ENCODE results near the gene GNG13.
A peak's percentile ranks its signal among the peaks of the same experiment; 100 is the strongest.
"Not testable (repeated sequence)": the region's sequence is repeated elsewhere in the genome, so short reads cannot be mapped to it uniquely, and the experiment has no call there.

The GNG13 gene

DNA sequence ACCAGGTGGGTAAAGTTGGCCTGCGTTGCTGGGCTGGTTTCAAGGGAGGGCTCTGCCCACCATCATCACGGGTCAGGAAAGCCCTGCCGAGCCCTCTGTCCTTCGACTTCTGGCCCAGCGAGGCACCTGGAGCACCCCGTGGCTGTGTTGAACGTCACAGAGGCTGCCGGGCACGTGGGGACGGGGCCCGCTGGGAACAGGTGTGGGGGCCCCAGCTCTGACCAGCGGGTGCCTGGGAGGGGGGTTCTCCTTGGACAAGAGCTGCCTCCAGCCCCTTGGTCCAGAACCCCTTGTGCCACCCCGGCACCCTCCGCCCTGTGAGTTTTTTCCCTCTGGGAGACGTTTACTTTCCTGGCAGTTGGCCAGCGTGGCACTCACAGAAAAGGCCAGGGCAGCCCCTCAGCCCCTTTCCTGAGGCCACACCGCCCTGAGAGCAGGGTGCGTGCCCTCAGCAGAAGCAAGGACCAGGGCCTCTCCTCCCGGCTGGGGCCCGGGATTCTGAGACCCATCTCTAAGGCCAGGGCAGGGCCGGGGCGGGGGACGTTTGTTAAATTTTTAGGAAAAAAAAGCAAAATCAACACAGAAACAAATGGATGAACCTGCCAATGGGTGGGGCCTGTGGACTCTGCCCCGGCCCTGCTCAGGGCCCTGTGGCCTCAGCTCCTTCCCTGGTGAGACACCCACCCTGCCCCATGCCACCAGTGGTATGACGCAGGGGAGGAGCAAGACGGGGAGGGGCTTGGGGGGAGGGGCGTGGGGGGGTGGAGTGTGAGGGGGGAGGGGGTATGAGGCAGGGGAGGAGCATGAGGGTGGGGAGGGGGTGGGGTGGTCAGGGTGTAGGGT is 31.3 kb upstream of the GNG13 start:
- DNase-seq: no peak

DNA sequence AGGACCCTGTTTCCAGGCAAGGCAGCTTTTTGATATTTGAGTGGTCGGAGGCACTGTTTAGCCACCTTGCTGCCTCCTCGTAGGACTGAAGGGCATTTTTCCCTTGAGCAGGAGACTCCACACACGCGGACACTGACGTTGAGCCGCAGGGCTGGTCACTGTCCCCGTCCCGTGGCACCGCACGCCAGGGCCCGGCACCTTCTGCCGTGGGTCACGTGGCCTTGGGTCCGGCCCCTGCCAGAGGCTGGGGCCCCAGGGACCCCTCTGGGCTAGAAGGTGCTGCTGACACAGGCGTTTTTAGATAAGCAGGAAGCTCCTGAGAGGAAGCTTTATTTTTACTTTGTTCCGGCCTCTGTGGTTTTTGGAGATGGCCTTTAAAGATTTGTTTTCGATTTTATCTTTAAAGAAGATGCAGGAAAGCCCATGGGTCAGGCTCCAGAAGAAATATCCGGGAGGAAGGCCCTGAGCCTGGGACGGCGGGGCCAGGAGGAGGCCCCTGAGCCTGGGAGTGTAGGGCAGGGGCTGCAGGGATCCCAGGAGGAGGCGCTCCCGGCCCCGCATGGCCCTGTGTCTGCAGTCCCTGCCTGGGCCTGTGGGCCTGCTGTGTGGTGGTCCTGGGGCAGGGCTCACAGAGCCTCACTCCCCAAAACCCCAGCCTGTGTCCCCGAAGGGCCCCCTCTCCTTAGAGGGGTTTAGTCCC is 30.5 kb upstream of the GNG13 start:
- no peak for DNase-seq

- no peak for DNase-seq
Observed at GRCh38 chr16:830107-830870, 29.8 kb upstream of the GNG13 start.

- DNase-seq: no peak
Observed at GRCh38 chr16:828891-829290, 28.4 kb upstream of the GNG13 start.

GRCh38 chr16:827513-827912 is 27.0 kb upstream of the GNG13 start:
- no peak for DNase-seq

- peak; percentile 21 for DNase-seq
Observed at GRCh38 chr16:825341-826061, 25.0 kb upstream of the GNG13 start.

GRCh38 chr16:824601-825000 is 24.1 kb upstream of the GNG13 start:
- no peak for DNase-seq

DNA sequence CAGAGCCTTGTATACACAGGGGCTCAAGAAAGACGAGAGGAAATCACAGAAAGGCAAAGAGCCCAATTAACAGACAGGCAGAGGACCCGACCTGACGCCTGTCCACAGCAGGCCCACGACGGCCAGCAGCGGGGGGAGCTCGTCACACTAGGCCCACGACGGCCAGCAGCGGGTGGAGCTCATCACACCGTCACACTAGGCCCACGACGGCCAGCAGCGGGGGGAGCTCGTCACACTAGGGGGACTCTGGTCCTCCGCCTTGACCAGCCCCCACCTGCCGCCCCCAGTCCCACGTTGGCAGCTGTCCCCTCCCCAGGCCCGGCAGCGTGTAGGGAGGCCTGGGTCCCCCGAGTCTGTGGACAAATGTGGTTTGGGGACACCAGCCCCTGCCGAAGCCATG is 23.7 kb upstream of the GNG13 start:
- DNase-seq: no peak

- no peak for DNase-seq
Observed at GRCh38 chr16:822909-823297, 22.4 kb upstream of the GNG13 start.

- DNase-seq: no peak
Observed at GRCh38 chr16:822174-822908, 21.8 kb upstream of the GNG13 start.

GRCh38 chr16:821751-822150 is 21.2 kb upstream of the GNG13 start:
- DNase-seq: no peak

DNA sequence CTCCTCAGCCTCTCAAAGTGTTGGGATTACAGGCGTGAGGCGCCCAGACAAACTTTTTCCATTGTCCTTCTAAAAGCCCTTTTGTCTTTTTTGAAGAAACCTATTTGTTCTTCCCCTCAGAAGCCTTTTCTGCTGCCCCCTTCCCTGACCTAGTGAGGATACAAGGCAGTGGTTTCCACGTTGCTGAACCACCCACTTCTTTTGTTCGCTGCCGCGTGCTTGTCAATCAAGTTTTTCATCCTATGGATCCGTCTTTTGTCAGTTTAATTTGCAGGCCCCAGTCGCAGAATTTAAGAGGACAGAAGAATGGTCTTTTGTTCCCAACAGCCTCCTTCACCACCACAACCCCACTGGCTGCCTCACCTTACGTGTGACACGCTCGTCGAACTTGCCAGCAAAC is 20.2 kb upstream of the GNG13 start:
- DNase-seq: no peak

DNA sequence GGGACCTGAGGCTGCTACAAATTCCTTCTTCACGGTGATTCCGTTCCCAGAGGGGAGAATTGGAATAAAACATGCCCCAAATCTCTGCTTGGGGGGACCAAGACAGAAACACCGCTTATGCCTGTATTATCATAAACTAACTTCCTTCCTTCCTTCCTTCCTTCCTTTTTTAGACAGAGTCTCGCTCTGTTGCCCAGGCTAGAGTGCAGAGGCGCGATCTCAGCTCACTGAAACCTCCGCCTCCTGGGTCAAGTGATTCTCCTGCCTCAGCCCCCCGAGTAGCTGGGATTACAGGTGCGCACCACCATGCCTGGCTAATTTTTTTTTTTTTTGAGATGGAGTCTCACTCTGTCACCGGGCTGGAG is 19.5 kb upstream of the GNG13 start:
- not testable (repeated sequence) for DNase-seq

DNA sequence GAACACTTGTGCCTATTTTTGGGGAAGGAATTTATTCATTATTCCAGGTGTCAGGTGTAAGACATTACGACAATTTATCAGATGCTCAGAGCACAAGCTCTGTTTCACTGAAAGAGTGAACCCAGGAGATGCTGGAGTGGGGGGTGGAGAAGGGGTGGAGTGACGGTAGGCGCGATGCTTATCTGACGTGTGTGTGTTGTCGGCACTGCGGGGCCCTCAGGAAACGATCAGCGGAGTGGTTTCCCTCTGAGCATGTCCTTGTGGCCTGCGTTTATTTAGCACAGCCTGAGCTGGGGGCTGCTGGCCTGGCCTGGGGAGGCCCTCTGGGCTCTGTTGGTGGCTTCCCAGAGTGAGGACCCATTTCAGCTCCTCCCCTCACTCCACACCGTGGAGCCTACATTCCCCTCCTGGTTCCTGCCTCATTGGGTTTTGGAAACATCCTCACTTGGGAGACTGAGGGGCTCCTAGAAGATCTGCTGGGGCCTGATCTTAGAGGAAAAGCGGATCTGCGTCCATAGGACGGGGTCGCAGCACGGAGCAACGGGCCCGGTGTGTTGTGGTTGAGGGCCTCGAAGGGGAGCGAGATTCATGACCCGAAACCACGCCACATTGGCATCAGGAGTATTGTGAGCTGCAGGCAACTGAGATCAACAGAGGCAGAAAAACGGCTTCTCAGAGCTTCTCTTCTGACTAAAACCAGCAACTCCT is 19.0 kb upstream of the GNG13 start:
- DNase-seq: no peak

DNA sequence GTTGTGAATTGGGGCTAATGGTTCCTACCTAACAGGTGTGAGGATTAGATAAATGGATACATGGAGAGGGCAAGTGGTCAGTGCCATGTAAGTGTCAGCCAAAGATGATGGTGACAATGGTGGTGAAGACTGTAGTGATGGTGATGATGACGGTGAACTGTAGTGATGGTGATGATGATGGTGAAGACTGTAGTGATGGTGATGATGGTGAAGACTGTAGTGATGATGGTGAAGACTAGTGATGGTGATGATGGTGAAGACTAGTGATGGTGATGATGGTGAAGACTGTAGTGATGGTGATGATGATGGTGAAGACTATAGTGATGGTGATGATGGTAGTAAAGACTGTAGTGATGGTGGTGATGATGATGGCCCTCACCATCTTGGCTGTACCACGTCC is 18.1 kb upstream of the GNG13 start:
- no peak for DNase-seq

DNA sequence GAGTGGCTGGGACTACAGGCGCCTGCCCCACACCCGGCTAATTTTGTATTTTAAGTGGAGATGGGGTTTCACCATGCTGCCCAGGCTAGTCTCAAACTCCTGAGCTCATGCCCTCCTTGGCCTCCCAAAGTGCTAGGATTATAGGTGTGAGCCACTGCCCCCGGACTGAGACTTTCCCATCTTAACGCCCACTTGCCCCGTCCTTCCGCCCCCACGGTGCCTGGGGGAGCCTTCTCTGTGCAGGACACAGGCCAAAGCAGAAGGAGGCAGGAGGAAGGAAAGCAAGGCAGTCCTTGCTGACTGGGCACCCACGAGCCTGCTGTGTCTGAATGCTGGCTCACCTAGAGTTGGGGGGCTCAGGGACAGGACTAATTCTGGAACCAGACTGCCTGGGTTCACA is 17.6 kb upstream of the GNG13 start:
- DNase-seq: no peak

GRCh38 chr16:817001-817906 is 16.7 kb upstream of the GNG13 start:
- no peak for DNase-seq

- no peak for DNase-seq
Observed at GRCh38 chr16:815861-816260, 15.3 kb upstream of the GNG13 start.

- DNase-seq: no peak
Observed at GRCh38 chr16:814974-815373, 14.4 kb upstream of the GNG13 start.

GRCh38 chr16:813916-814412 is 13.4 kb upstream of the GNG13 start:
- DNase-seq: no peak

Measured in NCI-H1105 treated with DMSO at 0.1 percent for 48 hours (cell line).